Nephron (organoid): ENCODE data around the gene UST.
A peak's percentile ranks its signal among the peaks of the same experiment; 100 is the strongest.
"Not testable (repeated sequence)": the region's sequence is repeated elsewhere in the genome, so short reads cannot be mapped to it uniquely, and the experiment has no call there.

ENCODE experiments used
- H3K27ac Mint-ChIP-seq, 3 experiments: 2 replicates each; pipeline ENCODE4 v1.8.0; 2020; ENCODE audit warnings: mixed read lengths in 3 of 3, mild to moderate bottlenecking in 2 of 3, moderate library complexity in 1 of 3
- H3K27me3 Mint-ChIP-seq: 2 replicates; pipeline ENCODE4 v1.8.0; 2021; ENCODE audit warnings: low read depth, mild to moderate bottlenecking, moderate library complexity, mixed read lengths
- H3K36me3 Mint-ChIP-seq: 2 replicates; pipeline ENCODE4 v1.8.0; 2020; ENCODE audit warnings: low read depth, mixed read lengths
- H3K4me1 Mint-ChIP-seq: 2 replicates; pipeline ENCODE4 v1.8.0; 2020; ENCODE audit warnings: mixed read lengths
- H3K4me3 Mint-ChIP-seq, 3 experiments: 2 replicates each; pipeline ENCODE4 v1.8.0; 2020; ENCODE audit warnings: mild to moderate bottlenecking in 3 of 3, mixed read lengths in 3 of 3, moderate library complexity in 2 of 3
- H3K9me3 Mint-ChIP-seq: 2 replicates; pipeline ENCODE4 v1.8.0; 2020; ENCODE audit warnings: mixed read lengths
- TF ChIP-seq, protein P1 (sequence below), 3 experiments: fragments of 200-600 bp; sonication (generic); IDR thresholded peaks; one replicate each; pipeline ENCODE4 v1.5.0; 2021; ENCODE audit warnings: antibody characterized with exemption in 3 of 3; ENCODE audit not compliant: unreplicated experiment in 3 of 3

Gene UST

DNA sequence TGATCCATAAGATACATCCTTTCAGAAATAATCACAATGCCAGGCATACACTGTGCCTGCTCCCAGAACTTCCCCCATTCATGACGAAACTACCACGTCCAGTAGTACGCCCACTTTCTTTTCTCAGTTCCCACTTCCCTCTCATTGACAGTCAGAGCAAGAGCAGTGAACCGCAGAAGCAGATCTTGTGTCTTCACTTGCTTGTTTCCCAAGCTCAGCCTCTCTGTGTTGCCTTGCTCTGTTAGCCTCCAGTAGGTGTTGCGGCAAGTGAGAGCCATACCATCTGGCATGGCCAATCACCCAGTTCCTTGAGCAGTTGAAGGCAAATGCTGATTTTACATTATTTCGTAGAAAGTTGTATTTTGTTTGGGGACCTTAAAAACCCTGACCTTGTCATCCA lies 11.7 kb downstream of the UST start:
- H3K9me3 Mint-ChIP-seq = no peaks in the 10 kb centered on the region
- peaks cover 3% of the 10 kb centered on the region for H3K27me3 Mint-ChIP-seq
- no peaks in the 10 kb centered on the region for H3K36me3 Mint-ChIP-seq
- peak overlapping the region in 1 of 3 experiments; percentile 7 for H3K27ac Mint-ChIP-seq
- H3K4me3 Mint-ChIP-seq = no peak overlapping the region
- TF ChIP-seq, protein P1, sequence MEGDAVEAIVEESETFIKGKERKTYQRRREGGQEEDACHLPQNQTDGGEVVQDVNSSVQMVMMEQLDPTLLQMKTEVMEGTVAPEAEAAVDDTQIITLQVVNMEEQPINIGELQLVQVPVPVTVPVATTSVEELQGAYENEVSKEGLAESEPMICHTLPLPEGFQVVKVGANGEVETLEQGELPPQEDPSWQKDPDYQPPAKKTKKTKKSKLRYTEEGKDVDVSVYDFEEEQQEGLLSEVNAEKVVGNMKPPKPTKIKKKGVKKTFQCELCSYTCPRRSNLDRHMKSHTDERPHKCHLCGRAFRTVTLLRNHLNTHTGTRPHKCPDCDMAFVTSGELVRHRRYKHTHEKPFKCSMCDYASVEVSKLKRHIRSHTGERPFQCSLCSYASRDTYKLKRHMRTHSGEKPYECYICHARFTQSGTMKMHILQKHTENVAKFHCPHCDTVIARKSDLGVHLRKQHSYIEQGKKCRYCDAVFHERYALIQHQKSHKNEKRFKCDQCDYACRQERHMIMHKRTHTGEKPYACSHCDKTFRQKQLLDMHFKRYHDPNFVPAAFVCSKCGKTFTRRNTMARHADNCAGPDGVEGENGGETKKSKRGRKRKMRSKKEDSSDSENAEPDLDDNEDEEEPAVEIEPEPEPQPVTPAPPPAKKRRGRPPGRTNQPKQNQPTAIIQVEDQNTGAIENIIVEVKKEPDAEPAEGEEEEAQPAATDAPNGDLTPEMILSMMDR (IDR thresholded peaks at IDR 0.05; ENCODE audit: unreplicated experiment in 3 of 3) = no peak
- H3K4me1 Mint-ChIP-seq = peaks cover 52% of the 10 kb centered on the region

DNA sequence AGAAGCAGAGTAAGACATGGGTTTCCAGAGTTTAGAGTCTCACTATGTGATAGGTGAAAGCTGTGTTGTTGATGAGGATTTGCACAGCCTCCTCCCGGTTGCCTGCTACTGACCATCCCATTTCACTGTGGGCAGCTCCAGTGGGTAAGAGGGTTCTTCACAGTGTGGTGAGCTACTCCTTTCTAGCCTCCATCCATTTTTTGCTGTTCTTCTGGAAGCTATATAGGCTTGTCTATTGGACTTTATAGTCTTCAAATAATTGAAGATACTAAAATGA lies 13.4 kb downstream of the UST start:
- TF ChIP-seq, protein P1 (IDR thresholded peaks at IDR 0.05; ENCODE audit: unreplicated experiment in 3 of 3) = no peak
- Mint-ChIP-seq H3K4me1 (peaks cover 53% of the 10 kb centered on the region), H3K27ac (peak overlapping the region; percentile 61 to 84 (median 82)), H3K4me3 (no peak overlapping the region), H3K36me3 (peaks cover 5% of the 10 kb centered on the region), H3K27me3 (no peaks in the 10 kb centered on the region), H3K9me3 (peaks cover 6% of the 10 kb centered on the region)

DNA sequence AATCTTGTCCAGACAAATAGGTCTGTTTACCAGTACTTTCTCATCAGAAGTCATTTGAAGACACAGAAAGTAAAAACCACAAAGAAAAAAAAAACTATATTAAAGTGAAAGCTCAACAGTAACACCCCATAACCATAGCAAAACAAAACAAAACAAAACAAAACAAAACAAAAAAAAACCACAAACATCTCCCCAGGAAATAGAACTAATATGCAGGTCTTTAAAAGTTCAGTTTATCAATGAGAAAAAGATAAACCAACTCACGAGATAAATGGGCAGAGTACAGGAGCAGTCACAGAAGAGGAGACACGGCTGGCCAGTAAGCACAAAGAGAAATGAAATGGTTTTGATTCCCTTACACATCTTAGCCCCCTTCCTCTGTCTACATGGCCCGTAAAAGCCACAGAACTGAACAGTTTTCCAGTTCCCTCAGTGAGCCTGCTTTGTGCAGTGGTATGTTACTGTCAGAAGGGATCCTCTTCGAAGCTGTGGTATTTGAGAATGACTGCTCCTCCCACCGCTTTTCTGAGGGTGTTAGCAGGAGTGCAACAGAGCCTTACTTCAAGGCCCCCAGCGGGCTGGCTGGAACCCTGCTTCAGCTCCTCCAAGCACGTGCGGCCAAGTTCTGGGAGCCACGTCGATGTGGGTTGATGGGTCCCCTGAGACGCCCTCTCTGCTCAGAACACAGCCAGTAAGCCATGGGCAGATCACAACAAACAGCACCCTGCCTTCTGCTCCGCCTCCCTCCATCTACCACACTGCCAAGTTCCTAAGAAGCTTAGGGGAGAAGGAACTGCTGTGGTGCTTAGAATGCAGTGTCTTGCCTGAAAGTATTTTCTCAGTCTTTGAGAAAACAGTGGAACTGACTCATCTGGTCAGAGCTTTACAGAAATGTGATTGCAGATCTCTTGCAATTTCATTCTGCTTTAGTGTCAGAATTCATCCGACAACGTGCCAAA lies 14.0 kb downstream of the UST start:
- H3K27ac Mint-ChIP-seq = peak overlapping the region; percentile 61 to 84 (median 82)
- no peaks in the 10 kb centered on the region for H3K27me3 Mint-ChIP-seq
- H3K4me3 Mint-ChIP-seq = peak overlapping the region in 2 of 3 experiments; percentile 29 to 52
- H3K9me3 Mint-ChIP-seq = peaks cover 7% of the 10 kb centered on the region
- TF ChIP-seq, protein P1 (IDR thresholded peaks at IDR 0.05; ENCODE audit: unreplicated experiment in 3 of 3) = no peak
- peaks cover 59% of the 10 kb centered on the region for H3K4me1 Mint-ChIP-seq
- H3K36me3 Mint-ChIP-seq = peaks cover 5% of the 10 kb centered on the region

GRCh38 chr6:148761527-148762011 lies 14.7 kb downstream of the UST start:
- TF ChIP-seq, protein P1 (IDR thresholded peaks at IDR 0.05; ENCODE audit: unreplicated experiment in 3 of 3) = no peak
- Mint-ChIP-seq H3K27ac (peak overlapping the region; percentile 61 to 84 (median 82)), H3K4me3 (peak overlapping the region in 2 of 3 experiments; percentile 8 to 52), H3K4me1 (peaks cover 64% of the 10 kb centered on the region), H3K36me3 (peaks cover 5% of the 10 kb centered on the region), H3K9me3 (peaks cover 7% of the 10 kb centered on the region), H3K27me3 (no peaks in the 10 kb centered on the region)

- Mint-ChIP-seq H3K4me3 (no peak overlapping the region), H3K9me3 (peaks cover 7% of the 10 kb centered on the region), H3K27me3 (no peaks in the 10 kb centered on the region), H3K27ac (peak overlapping the region; percentile 61 to 84 (median 82)), H3K36me3 (peaks cover 5% of the 10 kb centered on the region), H3K4me1 (peaks cover 60% of the 10 kb centered on the region)
- TF ChIP-seq, protein P1 (IDR thresholded peaks at IDR 0.05; ENCODE audit: unreplicated experiment in 3 of 3) = no peak
Measured at GRCh38 chr6:148762231-148762630, 15.4 kb downstream of the UST start.

DNA sequence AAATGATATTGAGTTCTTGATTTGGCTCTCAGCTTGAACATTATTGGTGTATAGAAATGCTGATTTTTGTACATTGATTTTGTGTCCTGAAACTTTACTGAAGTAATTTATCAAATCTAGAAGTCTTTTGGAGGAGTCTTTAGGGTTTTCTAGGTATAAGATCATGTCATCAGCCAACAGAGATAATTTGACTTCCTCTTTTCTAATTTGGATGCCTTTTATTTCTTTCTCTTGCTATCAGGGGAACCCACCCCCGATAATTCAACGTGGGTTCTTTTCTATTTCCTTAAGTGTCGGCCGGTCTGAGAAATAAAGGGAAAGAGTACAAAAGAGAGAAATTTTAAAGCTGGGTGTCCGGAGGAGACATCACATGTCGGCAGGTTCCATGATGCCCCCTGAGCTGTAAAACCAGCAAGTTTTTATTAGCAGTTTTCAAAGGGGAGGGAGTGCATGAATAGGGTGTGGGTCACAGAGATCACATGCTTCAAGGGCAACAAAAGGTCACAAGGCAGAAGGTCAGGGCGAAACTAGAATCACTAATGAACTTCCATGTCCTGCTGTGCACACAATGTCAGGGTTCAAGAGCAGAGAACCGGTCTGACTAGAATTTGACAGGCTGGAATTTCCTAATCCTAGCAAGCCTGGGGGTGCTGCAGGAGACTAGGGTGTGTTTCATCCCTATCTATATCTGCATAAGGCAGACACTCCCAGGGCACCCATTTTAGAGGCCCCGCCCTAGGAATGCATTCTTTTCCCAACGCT lies 17.6 kb downstream of the UST start:
- H3K36me3 Mint-ChIP-seq, H3K27me3 Mint-ChIP-seq, H3K27ac Mint-ChIP-seq, H3K9me3 Mint-ChIP-seq, H3K4me3 Mint-ChIP-seq: not testable (repeated sequence)
- peaks cover 51% of the 10 kb centered on the region for H3K4me1 Mint-ChIP-seq
